ENCODE data around the gene ST7.

ST7 gene

GRCh38 chr7:117124591-117125220, 171.4 kb downstream of the ST7 start:
- Histone ChIP-seq H3K4me3 (ENCODE audit: low read depth in 1 of 2, low read length in 2 of 2) (no peak overlapping the region), H3K27ac (ENCODE audit: low read length) (peak overlapping the region; percentile 10), H3K36me3 (ENCODE audit: control insufficient read depth in 1 of 2, insufficient read depth in 2 of 2, low read length in 2 of 2) (no peaks in the 10 kb centered on the region), H3K27me3 (ENCODE audit: low read depth, low read length) (no peaks in the 10 kb centered on the region), H3K9me3 (ENCODE audit: control insufficient read depth in 1 of 2, low read length in 2 of 2) (no peaks in the 10 kb centered on the region), H3K4me1 (ENCODE audit: control insufficient read depth in 1 of 2, insufficient read depth in 2 of 2, low read length in 2 of 2) (peaks cover 3 to 16% of the 10 kb centered on the region in 2 donors)

GRCh38 chr7:117126676-117127075, 173.4 kb downstream of the ST7 start:
- Histone ChIP-seq H3K27me3 (ENCODE audit: low read depth, low read length) (no peaks in the 10 kb centered on the region), H3K4me1 (ENCODE audit: control insufficient read depth in 1 of 2, insufficient read depth in 2 of 2, low read length in 2 of 2) (peaks cover 3 to 17% of the 10 kb centered on the region in 2 donors), H3K9me3 (ENCODE audit: control insufficient read depth in 1 of 2, low read length in 2 of 2) (no peaks in the 10 kb centered on the region), H3K36me3 (ENCODE audit: control insufficient read depth in 1 of 2, insufficient read depth in 2 of 2, low read length in 2 of 2) (no peaks in the 10 kb centered on the region), H3K4me3 (ENCODE audit: low read depth in 1 of 2, low read length in 2 of 2) (no peak overlapping the region), H3K27ac (ENCODE audit: low read length) (no peak overlapping the region)

DNA sequence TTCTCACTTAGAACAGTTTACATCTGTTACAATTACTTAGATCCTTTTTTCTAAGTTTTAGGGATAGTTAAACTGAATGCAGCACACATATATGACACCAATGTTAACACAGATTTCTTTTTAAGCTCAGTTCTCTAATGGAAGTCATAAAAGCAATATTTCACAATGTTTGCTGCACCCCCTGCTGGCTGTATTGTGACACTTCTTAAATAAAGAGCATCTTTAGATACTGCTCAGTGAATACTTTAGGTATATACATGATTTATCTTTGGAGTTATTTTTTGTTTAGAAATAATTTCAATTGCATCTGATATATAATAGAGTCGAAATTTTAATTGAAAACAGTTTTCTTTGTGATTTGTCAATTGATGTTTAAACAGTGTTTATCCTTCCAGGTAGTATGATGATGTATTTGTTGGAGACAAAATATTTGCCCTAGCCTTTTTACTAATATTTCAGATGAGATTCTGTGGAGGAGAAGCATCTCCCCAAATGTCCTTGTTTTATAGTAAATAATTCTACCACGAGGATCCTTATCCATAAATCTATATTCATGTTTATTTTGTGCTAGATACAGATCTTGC, 174.4 kb downstream of the ST7 start:
- H3K27me3 ChIP-seq (ENCODE audit: low read depth, low read length): no peaks in the 10 kb centered on the region
- peaks cover 3 to 17% of the 10 kb centered on the region in 2 donors for H3K4me1 ChIP-seq (ENCODE audit: control insufficient read depth in 1 of 2, insufficient read depth in 2 of 2, low read length in 2 of 2)
- no peak overlapping the region for H3K4me3 ChIP-seq (ENCODE audit: low read depth in 1 of 2, low read length in 2 of 2)

DNA sequence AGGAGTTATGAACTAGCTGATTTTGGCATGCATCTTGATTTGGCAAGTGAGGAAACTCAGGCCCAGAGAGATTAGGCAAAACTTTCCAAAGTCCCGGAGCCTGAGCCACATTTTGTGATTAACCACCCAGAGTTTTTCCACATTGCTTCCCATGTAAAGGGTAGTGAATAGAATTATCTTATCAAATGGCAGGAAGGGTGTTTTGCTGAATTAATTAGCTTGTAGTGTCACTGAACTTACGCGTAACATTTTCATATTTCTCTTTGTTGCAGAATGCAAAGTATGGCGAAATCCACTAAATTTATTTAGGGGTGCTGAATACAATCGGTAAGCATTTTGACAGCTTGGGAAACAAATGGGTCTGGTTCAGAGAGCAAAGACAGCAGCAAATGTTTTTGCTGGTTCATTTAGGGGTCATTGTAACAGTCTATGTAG, 176.2 kb downstream of the ST7 start:
- no peaks in the 10 kb centered on the region for H3K9me3 ChIP-seq (ENCODE audit: control insufficient read depth in 1 of 2, low read length in 2 of 2)
- no peak overlapping the region for H3K4me3 ChIP-seq (ENCODE audit: low read depth in 1 of 2, low read length in 2 of 2)
- peaks cover under 1 to 13% of the 10 kb centered on the region in 2 donors for H3K4me1 ChIP-seq (ENCODE audit: control insufficient read depth in 1 of 2, insufficient read depth in 2 of 2, low read length in 2 of 2)
- no peak overlapping the region for H3K27ac ChIP-seq (ENCODE audit: low read length)
- no peaks in the 10 kb centered on the region for H3K27me3 ChIP-seq (ENCODE audit: low read depth, low read length)
- peaks cover 0 to 3% of the 10 kb centered on the region in 2 donors for H3K36me3 ChIP-seq (ENCODE audit: control insufficient read depth in 1 of 2, insufficient read depth in 2 of 2, low read length in 2 of 2)

More for the DNA sequence above, 174.4 kb downstream of the ST7 start:
- H3K36me3 ChIP-seq (ENCODE audit: control insufficient read depth in 1 of 2, insufficient read depth in 2 of 2, low read length in 2 of 2): peaks cover 0 to 3% of the 10 kb centered on the region in 2 donors
- H3K9me3 ChIP-seq (ENCODE audit: control insufficient read depth in 1 of 2, low read length in 2 of 2): no peaks in the 10 kb centered on the region
- H3K27ac ChIP-seq (ENCODE audit: low read length): no peak overlapping the region

- H3K27ac ChIP-seq (ENCODE audit: low read length): no peak overlapping the region
- no peaks in the 10 kb centered on the region for H3K27me3 ChIP-seq (ENCODE audit: low read depth, low read length)
- no peak overlapping the region for H3K4me3 ChIP-seq (ENCODE audit: low read depth in 1 of 2, low read length in 2 of 2)
- peaks cover 0 to 13% of the 10 kb centered on the region in 2 donors for H3K4me1 ChIP-seq (ENCODE audit: control insufficient read depth in 1 of 2, insufficient read depth in 2 of 2, low read length in 2 of 2)
- H3K36me3 ChIP-seq (ENCODE audit: control insufficient read depth in 1 of 2, insufficient read depth in 2 of 2, low read length in 2 of 2): peaks cover 0 to 3% of the 10 kb centered on the region in 2 donors
- H3K9me3 ChIP-seq (ENCODE audit: control insufficient read depth in 1 of 2, low read length in 2 of 2): no peaks in the 10 kb centered on the region
Measured at GRCh38 chr7:117130262-117130661, 177.0 kb downstream of the ST7 start.

DNA sequence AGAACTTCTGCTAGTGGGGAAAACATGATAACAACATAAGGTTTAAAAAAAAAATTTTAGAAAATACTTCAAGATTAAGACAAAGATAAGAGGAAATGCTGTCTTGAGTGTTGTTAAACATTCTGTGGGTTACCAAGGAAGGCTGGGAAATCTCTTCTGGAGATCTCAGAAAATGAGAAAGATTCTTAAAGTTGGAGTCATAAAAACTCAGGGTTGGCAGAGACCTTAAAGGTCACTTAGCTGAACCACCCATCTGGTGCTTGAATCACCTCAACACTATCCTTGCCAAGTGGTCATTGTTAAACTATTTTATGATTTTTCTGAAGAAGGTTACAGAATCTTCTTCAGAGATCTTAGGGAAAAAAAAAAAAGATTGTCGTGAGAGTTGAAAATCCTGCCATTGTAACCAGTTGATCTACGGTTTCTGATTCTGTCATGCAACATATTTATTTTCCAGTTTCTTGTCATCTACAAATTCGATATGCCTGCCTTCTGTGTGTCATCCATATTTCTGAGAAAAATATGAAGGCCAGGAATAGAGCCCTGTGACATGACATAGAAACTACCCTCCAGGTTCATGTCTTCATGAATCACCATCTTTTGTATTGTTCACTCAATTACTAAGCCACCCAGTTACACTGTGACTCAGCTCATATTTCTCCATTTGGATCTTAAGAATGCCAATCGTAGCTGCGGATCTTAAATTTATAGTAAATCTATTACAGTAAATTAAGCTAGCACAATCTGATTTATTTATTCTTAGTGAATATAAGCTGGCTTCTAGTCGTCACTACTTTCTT, 179.2 kb downstream of the ST7 start:
- H3K9me3 ChIP-seq (ENCODE audit: control insufficient read depth in 1 of 2, low read length in 2 of 2): no peaks in the 10 kb centered on the region
- no peak overlapping the region for H3K4me3 ChIP-seq (ENCODE audit: low read depth in 1 of 2, low read length in 2 of 2)
- H3K27ac ChIP-seq (ENCODE audit: low read length): no peak overlapping the region
- H3K36me3 ChIP-seq (ENCODE audit: control insufficient read depth in 1 of 2, insufficient read depth in 2 of 2, low read length in 2 of 2): peaks cover 0 to 13% of the 10 kb centered on the region in 2 donors
- H3K27me3 ChIP-seq (ENCODE audit: low read depth, low read length): no peaks in the 10 kb centered on the region
- peaks cover 0 to 8% of the 10 kb centered on the region in 2 donors for H3K4me1 ChIP-seq (ENCODE audit: control insufficient read depth in 1 of 2, insufficient read depth in 2 of 2, low read length in 2 of 2)

DNA sequence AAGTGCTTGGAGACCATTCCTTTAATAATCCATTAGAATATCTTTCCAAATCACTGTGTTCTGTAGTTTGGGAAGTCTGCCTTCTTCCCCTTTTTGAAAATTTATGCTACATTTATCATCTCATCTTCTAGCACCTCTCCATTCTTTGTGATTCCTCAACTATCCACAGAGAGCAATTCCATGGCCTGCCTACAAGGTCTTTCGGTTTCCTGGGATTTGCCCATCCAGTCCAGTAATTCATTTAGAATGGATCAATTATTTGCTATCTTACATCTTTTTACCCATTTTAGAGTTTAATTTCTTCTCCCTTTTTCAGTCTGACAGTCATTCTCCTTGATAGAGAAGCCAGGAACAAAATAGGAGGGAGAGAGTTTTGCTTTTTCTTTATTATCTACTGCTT, 179.8 kb downstream of the ST7 start:
- H3K9me3 ChIP-seq (ENCODE audit: control insufficient read depth in 1 of 2, low read length in 2 of 2): no peaks in the 10 kb centered on the region

GRCh38 chr7:117134411-117134810, 181.1 kb downstream of the ST7 start:
- no peak overlapping the region for H3K4me3 ChIP-seq (ENCODE audit: low read depth in 1 of 2, low read length in 2 of 2)
- H3K36me3 ChIP-seq (ENCODE audit: control insufficient read depth in 1 of 2, insufficient read depth in 2 of 2, low read length in 2 of 2): peaks cover 0 to 18% of the 10 kb centered on the region in 2 donors
- H3K27me3 ChIP-seq (ENCODE audit: low read depth, low read length): no peaks in the 10 kb centered on the region
- peaks cover 0 to 8% of the 10 kb centered on the region in 2 donors for H3K4me1 ChIP-seq (ENCODE audit: control insufficient read depth in 1 of 2, insufficient read depth in 2 of 2, low read length in 2 of 2)
- H3K27ac ChIP-seq (ENCODE audit: low read length): no peak overlapping the region
- H3K9me3 ChIP-seq (ENCODE audit: control insufficient read depth in 1 of 2, low read length in 2 of 2): no peaks in the 10 kb centered on the region

More for the DNA sequence above, 179.8 kb downstream of the ST7 start:
- Histone ChIP-seq H3K4me3 (ENCODE audit: low read depth in 1 of 2, low read length in 2 of 2) (no peak overlapping the region), H3K4me1 (ENCODE audit: control insufficient read depth in 1 of 2, insufficient read depth in 2 of 2, low read length in 2 of 2) (peaks cover 0 to 8% of the 10 kb centered on the region in 2 donors), H3K27ac (ENCODE audit: low read length) (no peak overlapping the region), H3K36me3 (ENCODE audit: control insufficient read depth in 1 of 2, insufficient read depth in 2 of 2, low read length in 2 of 2) (peaks cover 0 to 18% of the 10 kb centered on the region in 2 donors), H3K27me3 (ENCODE audit: low read depth, low read length) (no peaks in the 10 kb centered on the region)

GRCh38 chr7:117134889-117135552, 181.7 kb downstream of the ST7 start:
- H3K4me3 ChIP-seq (ENCODE audit: low read depth in 1 of 2, low read length in 2 of 2): no peak overlapping the region
- H3K27ac ChIP-seq (ENCODE audit: low read length): no peak overlapping the region
- H3K36me3 ChIP-seq (ENCODE audit: control insufficient read depth in 1 of 2, insufficient read depth in 2 of 2, low read length in 2 of 2): peaks cover 0 to 21% of the 10 kb centered on the region in 2 donors
- H3K27me3 ChIP-seq (ENCODE audit: low read depth, low read length): no peaks in the 10 kb centered on the region
- H3K4me1 ChIP-seq (ENCODE audit: control insufficient read depth in 1 of 2, insufficient read depth in 2 of 2, low read length in 2 of 2): peaks cover 0 to 4% of the 10 kb centered on the region in 2 donors
- H3K9me3 ChIP-seq (ENCODE audit: control insufficient read depth in 1 of 2, low read length in 2 of 2): no peaks in the 10 kb centered on the region

GRCh38 chr7:117135553-117135891, 182.2 kb downstream of the ST7 start:
- Histone ChIP-seq H3K9me3 (ENCODE audit: control insufficient read depth in 1 of 2, low read length in 2 of 2) (no peaks in the 10 kb centered on the region), H3K4me1 (ENCODE audit: control insufficient read depth in 1 of 2, insufficient read depth in 2 of 2, low read length in 2 of 2) (peaks cover 0 to 4% of the 10 kb centered on the region in 2 donors), H3K4me3 (ENCODE audit: low read depth in 1 of 2, low read length in 2 of 2) (no peak overlapping the region), H3K36me3 (ENCODE audit: control insufficient read depth in 1 of 2, insufficient read depth in 2 of 2, low read length in 2 of 2) (peaks cover 0 to 21% of the 10 kb centered on the region in 2 donors), H3K27ac (ENCODE audit: low read length) (no peak overlapping the region), H3K27me3 (ENCODE audit: low read depth, low read length) (no peaks in the 10 kb centered on the region)

GRCh38 chr7:117137868-117138267, 184.6 kb downstream of the ST7 start:
- Histone ChIP-seq H3K4me3 (ENCODE audit: low read depth in 1 of 2, low read length in 2 of 2) (no peak overlapping the region), H3K4me1 (ENCODE audit: control insufficient read depth in 1 of 2, insufficient read depth in 2 of 2, low read length in 2 of 2) (peaks cover 0 to 4% of the 10 kb centered on the region in 2 donors), H3K27ac (ENCODE audit: low read length) (no peak overlapping the region), H3K27me3 (ENCODE audit: low read depth, low read length) (no peaks in the 10 kb centered on the region), H3K36me3 (ENCODE audit: control insufficient read depth in 1 of 2, insufficient read depth in 2 of 2, low read length in 2 of 2) (peaks cover 0 to 18% of the 10 kb centered on the region in 2 donors), H3K9me3 (ENCODE audit: control insufficient read depth in 1 of 2, low read length in 2 of 2) (no peaks in the 10 kb centered on the region)
